K562 (cell line): ENCODE results near the gene FADS6. TPM values are rescaled to one million over a fixed set of nuclear protein-coding genes. Genes with fewer than 3 reads are reported as not detected.

Experiments
- ATAC-seq: fragments of 200-7000 bp; cut with Tn5 transposase; 3 replicates; pipeline ENCODE4 v1.9.1; 2020; ENCODE audit warnings: moderate library complexity
- BruUV-seq: library from RNA; stranded (reverse); fragments of 400-500 nt; replicated peaks from 2 replicates; lab custom pipeline; 2021; lab: Mats Ljungman, UMichigan
- CTCF ChIA-PET: fragments of 300-600 bp; formaldehyde crosslinking; extraction: SDS; loops from one replicate; lab custom pipeline; 2021; ENCODE audit warnings: low intra/inter-chr PET ratio; lab: Yijun Ruan, JAX
- POLR2A ChIA-PET: fragments of 300-600, 350-650 bp; sonication (Branson Sonifier 250); formaldehyde crosslinking; extraction: SDS; loops from one replicate; lab custom pipeline; 2021; ENCODE audit warnings: antibody characterized with exemption, inconsistent platforms; lab: Yijun Ruan, JAX
- DNase-seq, 4 experiments: peaks; one replicate each; pipeline versions ENCODE4 v3.0.0 to v3.0.0-alpha.2; 2011 to 2018; ENCODE audit warnings: low spot score in 3 of 4, mixed read lengths in 3 of 4; ENCODE audit errors: extremely low read depth in 1 of 4
- FAIRE-seq: peaks from 2 replicates; lab custom pipeline; 2011; peaks lifted over from hg19 to GRCh38; lab: Jason Lieb, UNC
- H2AFZ ChIP-seq: 2 replicates; pipeline ENCODE4 v1.6.0; 2011; ENCODE audit warnings: low read depth, low read length, control low read depth, inconsistent platforms
- H3K27ac ChIP-seq: fragments of 200-600 bp; 3 replicates; pipeline ENCODE4 v1.8.0; 2011; ENCODE audit warnings: low read depth, mild to moderate bottlenecking, control low read depth, inconsistent platforms, low read length, moderate library complexity, mixed read lengths; ENCODE audit errors: extremely low read depth
- H3K27me3 ChIP-seq, 2 experiments: fragments of 300-600 bp in 1 of 2; 2 replicates in 1 of 2; 3 replicates in 1 of 2; pipeline versions ENCODE4 v1.6.0 to v1.8.0; 2011; ENCODE audit warnings: inconsistent platforms in 2 of 2, low read length in 2 of 2, mild to moderate bottlenecking in 1 of 2, mixed read lengths in 1 of 2, moderate library complexity in 1 of 2; ENCODE audit not compliant: control insufficient read depth in 2 of 2, insufficient read depth in 2 of 2
- H3K36me3 ChIP-seq: fragments of 300-600 bp; 3 replicates; pipeline ENCODE4 v1.8.0; 2011; ENCODE audit warnings: mild to moderate bottlenecking, low read length, inconsistent platforms; ENCODE audit not compliant: control insufficient read depth, insufficient read depth
- H3K4me1 ChIP-seq, 2 experiments: fragments of 200-600 bp in 1 of 2; replicated peaks in 1 of 2; 2 replicates in 1 of 2; 3 replicates in 1 of 2; pipeline versions ENCODE4 v1.5.1 to v1.8.0; 2011; ENCODE audit warnings: inconsistent platforms in 2 of 2, low read length in 2 of 2, mild to moderate bottlenecking in 1 of 2, mixed read lengths in 1 of 2, moderate library complexity in 1 of 2; ENCODE audit not compliant: control insufficient read depth in 2 of 2, insufficient read depth in 2 of 2
- H3K4me2 ChIP-seq: 2 replicates; pipeline ENCODE4 v1.6.1; 2011; ENCODE audit warnings: low read length, control low read depth, inconsistent platforms, mixed read lengths; ENCODE audit not compliant: insufficient read depth
- H3K4me3 ChIP-seq: fragments of 200-600 bp; sonication (generic), shearing (Covaris generic); 2 replicates; pipeline ENCODE4 v1.5.1; 2016; ENCODE audit warnings: control low read depth, inconsistent platforms
- H3K79me2 ChIP-seq: fragments of 200-600 bp; 3 replicates; pipeline ENCODE4 v1.8.0; 2011; ENCODE audit warnings: low read length, inconsistent platforms; ENCODE audit not compliant: control insufficient read depth, insufficient read depth
- H3K9ac ChIP-seq, 2 experiments: 2 replicates each; pipeline versions ENCODE4 v1.6.0 to v1.6.1; 2011; ENCODE audit warnings: low read depth in 2 of 2, low read length in 2 of 2, control low read depth in 1 of 2, inconsistent platforms in 1 of 2, mild to moderate bottlenecking in 1 of 2, mixed read lengths in 1 of 2; ENCODE audit not compliant: insufficient read depth in 1 of 2
- H3K9me1 ChIP-seq: one replicate; pipeline ENCODE4 v1.6.0; 2011; ENCODE audit warnings: inconsistent platforms, mild to moderate bottlenecking, low read length, moderate library complexity; ENCODE audit not compliant: control insufficient read depth, insufficient read depth
- H3K9me3 ChIP-seq: replicated peaks from 2 replicates; pipeline ENCODE4 v1.5.1; 2011; ENCODE audit warnings: low read depth, low read length, inconsistent platforms; ENCODE audit not compliant: control insufficient read depth, insufficient read depth
- H4K20me1 ChIP-seq: replicated peaks from 2 replicates; pipeline ENCODE4 v1.6.1; 2011; ENCODE audit warnings: low read length, inconsistent platforms, mixed read lengths; ENCODE audit not compliant: control insufficient read depth, insufficient read depth
- ARID4B ChIP-seq: sonication (generic); formaldehyde crosslinking; IDR thresholded peaks from 2 replicates; pipeline ENCODE4 v1.8.0; 2022; ENCODE audit warnings: mild to moderate bottlenecking, missing genetic modification reagents
- FOXJ3 ChIP-seq: sonication (generic); formaldehyde crosslinking; IDR thresholded peaks from 2 replicates; pipeline ENCODE4 v1.4.0; 2020; ENCODE audit warnings: mild to moderate bottlenecking, missing genetic modification reagents
- HMBOX1 ChIP-seq: sonication (generic); IDR thresholded peaks from 2 replicates; pipeline ENCODE4 v1.6.1; 2016
- L3MBTL2 ChIP-seq: fragments of 450-650 bp; IDR thresholded peaks from 2 replicates; pipeline ENCODE4 v1.6.1; 2016; ENCODE audit warnings: mild to moderate bottlenecking, moderate library complexity
- RBM15 ChIP-seq: fragments of 200-400 bp; formaldehyde crosslinking; IDR thresholded peaks from 2 replicates; pipeline ENCODE4 v1.6.1; 2018; ENCODE audit warnings: mild to moderate bottlenecking, low read length, moderate library complexity; ENCODE audit not compliant: insufficient read depth
- THRAP3 ChIP-seq: fragments of 450-650 bp; IDR thresholded peaks from 2 replicates; pipeline ENCODE4 v1.6.1; 2016; ENCODE audit warnings: mild to moderate bottlenecking, inconsistent platforms, borderline replicate concordance
- ZKSCAN1 ChIP-seq: fragments of 150-350 bp; IDR thresholded peaks from 2 replicates; pipeline ENCODE4 v1.6.1; 2016; ENCODE audit warnings: low read depth, low read length
- WGBS: fragments of 100-300 bp; shearing (Covaris generic); methylation state at CpG from one replicate; pipeline ENCODE4 v1.1.6; 2016; ENCODE audit warnings: low coverage, mixed read lengths; ENCODE audit not compliant: insufficient coverage; ENCODE audit errors: missing lambda C conversion rate; 5-methylcytosine and 5-hydroxymethylcytosine counted together
- in situ Hi-C: fragments of 300-500 bp; cut with MboI; formaldehyde crosslinking; loops from 4 replicates; pipeline ENCODE4 v1.15.0; 2018; ENCODE audit warnings: inconsistent platforms, mixed read lengths
- intact Hi-C: fragments of 100-400 bp; cut with micrococcal nuclease; formaldehyde crosslinking; loops from 2 replicates; pipeline ENCODE4 v1.14.2; 2022
- polyA plus RNA-seq, 8 experiments: library from polyadenylated mRNA; depleted of rRNA in 4 of 8; stranded (reverse) in 5 of 8; unstranded in 3 of 8; fragments of >200 nt; fragmentation: Nextera tagmentation in 2 of 8; fragmentation: Illumina TruSeq in 1 of 8; extraction: Ambion mirVana in 2 of 8; extraction: Trizol in 1 of 8; gene quantifications; 2 replicates each; pipeline versions ENCODE4 v1.2.1 to v1.2.3, GENCODE V29; 2011 to 2014; ENCODE audit warnings: inconsistent platforms in 1 of 8, missing spikeins in 1 of 8
- total RNA-seq, 7 experiments: library from RNA; depleted of rRNA in 6 of 7; stranded (reverse); fragments of >200 nt in 6 of 7; fragmentation: Illumina TruSeq in 2 of 7; extraction: Trizol in 2 of 7; gene quantifications; 2 replicates each; pipeline versions ENCODE4 v1.2.1 to v1.2.3, GENCODE V29; 2011 to 2021; ENCODE audit warnings: low replicate concordance in 1 of 7

FADS6 gene
- total and polyA plus RNA-seq, 9 of the 15 experiments (the other 6 are each of a cell fraction or from before 2014, with no cell fraction given), result 0.18 to 0.22 TPM; not detected in 7

- TF ChIP-seq HMBOX1, result no peak
- peak; percentile 42; the same call in 1 of the 2 replicates for TF ChIP-seq L3MBTL2
- TF ChIP-seq THRAP3, result no peak
- no peak for TF ChIP-seq RBM15
- TF ChIP-seq FOXJ3 (CRISPR knock-in tag), result no peak
Observed at GRCh38 chr17:74901353-74902135, 8.1 kb upstream of the FADS6 start (continued).

- Histone ChIP-seq H3K4me1 (no peaks in the 10 kb centered on the region; a peak in 1 of 5 replicates), H3K9ac (no peak overlapping the region), H3K27ac (no peak overlapping the region), H3K4me2 (no peak overlapping the region), H3K9me3 (no peaks in the 10 kb centered on the region), H2AFZ (no peak overlapping the region), H3K9me1 (no peaks in the 10 kb centered on the region), H3K4me3 (no peak overlapping the region), H3K36me3 (no peaks in the 10 kb centered on the region), H3K79me2 (no peaks in the 10 kb centered on the region), H3K27me3 (peaks cover 25 to 58% of the 10 kb centered on the region in 2 experiments; a peak in 4 of 5 replicates), H4K20me1 (0 out of 2 replicates have a peak, but pooled peaks cover 11% of the 10 kb centered on the region)
- ChIA-PET CTCF (no interaction called here), POLR2A (no interaction called here)
- ATAC-seq (no peak), DNase-seq (no peak), FAIRE-seq (no peak)
- 1% methylated on average over 8 of the region's 8 CpGs for WGBS
- no TSS peak for BruUV-seq
- intact Hi-C loops (no loop called here), in situ Hi-C loops (no loop called here)
- no peak for TF ChIP-seq ARID4B (CRISPR knock-in tag)
- 0 out of 2 replicates have a peak, but pooled peaks have one; percentile 23 for TF ChIP-seq ZKSCAN1
Observed at GRCh38 chr17:74900208-74900607, 6.8 kb upstream of the FADS6 start.
